SIG-M5 treated with dmso at 0.1 percent for 504 hours (cell line): ENCODE results near the gene SRRD.
"Not testable (repeated sequence)": the region's sequence is repeated elsewhere in the genome, so short reads cannot be mapped to it uniquely, and the experiment has no call there.

Experiments
- DNase-seq: peaks from one replicate; lab custom pipeline; 2025; ENCODE audit not compliant: unreplicated experiment; lab: John Stamatoyannopoulos, UW

The SRRD gene

GRCh38 chr22:26483439-26484359 is at the start of gene SRRD, which contains the start of gene HPS4:
Gene SRRD, plus strand, starts transcription at chr22:26483877. Its CDS starts 14 bp downstream, at chr22:26483891.
Gene HPS4, minus strand, starts transcription at chr22:26483783. Its CDS starts 2,021 bp downstream, at chr22:26481762.
- peak; percentile 66 for DNase-seq

- peak; percentile 73 for DNase-seq
Observed at GRCh38 chr22:26435327-26436093, 48.2 kb upstream of the SRRD start.

GRCh38 chr22:26436903-26437515 is 46.7 kb upstream of the SRRD start:
- peak; percentile 38 for DNase-seq

GRCh38 chr22:26437694-26438392 is 45.8 kb upstream of the SRRD start:
- DNase-seq: no peak

GRCh38 chr22:26438776-26439175 is 44.9 kb upstream of the SRRD start:
- not testable (repeated sequence) for DNase-seq

GRCh38 chr22:26439559-26439958 is 44.1 kb upstream of the SRRD start:
- DNase-seq: no peak

GRCh38 chr22:26442086-26442756 is 41.5 kb upstream of the SRRD start:
- DNase-seq: no peak

GRCh38 chr22:26443901-26444690 is 39.6 kb upstream of the SRRD start:
- DNase-seq: no peak

GRCh38 chr22:26444777-26445176 is 38.9 kb upstream of the SRRD start:
- no peak for DNase-seq

GRCh38 chr22:26445577-26446275 is 38.0 kb upstream of the SRRD start:
- no peak for DNase-seq

- DNase-seq: no peak
Observed at GRCh38 chr22:26446808-26447515, 36.7 kb upstream of the SRRD start.

GRCh38 chr22:26447584-26448329 is 35.9 kb upstream of the SRRD start:
- DNase-seq: no peak

GRCh38 chr22:26448334-26448733 is 35.3 kb upstream of the SRRD start:
- no peak for DNase-seq

GRCh38 chr22:26448941-26449340 is 34.7 kb upstream of the SRRD start:
- no peak for DNase-seq

GRCh38 chr22:26450453-26451185 is 33.1 kb upstream of the SRRD start:
- DNase-seq: no peak

- DNase-seq: no peak
Observed at GRCh38 chr22:26452236-26453016, 31.3 kb upstream of the SRRD start.
